Loucy (cell line): ENCODE measurements around the gene LLGL2.

Source experiments
- H2AFZ ChIP-seq: fragments of 200-600 bp; sonication (generic); 2 replicates; pipeline ENCODE4 v1.6.0; 2016; ENCODE audit warnings: antibody characterized with exemption, mild to moderate bottlenecking, low read length, moderate library complexity
- H3F3A ChIP-seq: fragments of 200-600 bp; 2 replicates; pipeline ENCODE4 v1.6.0; 2016; ENCODE audit warnings: antibody characterized with exemption, low read depth, mild to moderate bottlenecking
- H3K27me3 ChIP-seq: fragments of 200-600 bp; sonication (generic); 2 replicates; pipeline ENCODE4 v1.6.1; 2014; ENCODE audit warnings: low read length, mild to moderate bottlenecking; ENCODE audit not compliant: insufficient read depth, poor library complexity, severe bottlenecking
- H3K36me3 ChIP-seq: fragments of 200-600 bp; sonication (generic); 2 replicates; pipeline ENCODE4 v1.6.1; 2016; ENCODE audit warnings: low read length; ENCODE audit not compliant: insufficient read depth
- H3K4me1 ChIP-seq: fragments of 200-600 bp; sonication (generic); 2 replicates; pipeline ENCODE4 v1.5.1; 2014; ENCODE audit warnings: low read length, mild to moderate bottlenecking; ENCODE audit not compliant: insufficient read depth, poor library complexity, severe bottlenecking
- H3K4me2 ChIP-seq: fragments of 200-600 bp; sonication (generic); 2 replicates; pipeline ENCODE4 v1.6.0; 2014; ENCODE audit warnings: antibody characterized with exemption, low read length, low read depth, mild to moderate bottlenecking; ENCODE audit not compliant: poor library complexity, severe bottlenecking
- H3K4me3 ChIP-seq: fragments of 200-600 bp; sonication (generic); 2 replicates; pipeline ENCODE4 v1.5.1; 2014; ENCODE audit warnings: low read length, mild to moderate bottlenecking, mixed read lengths; ENCODE audit not compliant: poor library complexity, severe bottlenecking
- H3K79me2 ChIP-seq: fragments of 200-600 bp; sonication (generic); 2 replicates; pipeline ENCODE4 v1.6.1; 2014; ENCODE audit warnings: low read length; ENCODE audit not compliant: insufficient read depth
- H3K9ac ChIP-seq: fragments of 200-600 bp; sonication (generic); 2 replicates; pipeline ENCODE4 v1.6.0; 2014; ENCODE audit warnings: mild to moderate bottlenecking, low read depth, low read length, moderate library complexity; ENCODE audit not compliant: poor library complexity, severe bottlenecking
- H3K9me2 ChIP-seq: fragments of 200-600 bp; sonication (generic); replicated peaks from 2 replicates; pipeline ENCODE4 v1.6.1; 2016; ENCODE audit warnings: low read depth, low read length, mixed read lengths
- H3K9me3 ChIP-seq: fragments of 200-600 bp; sonication (generic); 2 replicates; pipeline ENCODE4 v1.6.1; 2014; ENCODE audit warnings: mild to moderate bottlenecking, antibody characterized with exemption, low read length, low read depth; ENCODE audit not compliant: insufficient read depth
- H4K20me1 ChIP-seq: fragments of 200-600 bp; sonication (generic); 2 replicates; pipeline ENCODE4 v1.6.0; 2014; ENCODE audit warnings: antibody characterized with exemption, low read length, mild to moderate bottlenecking; ENCODE audit not compliant: insufficient read depth, poor library complexity, severe bottlenecking
- EZH2phosphoT487 ChIP-seq: fragments of 200-600 bp; IDR thresholded peaks from 2 replicates; pipeline ENCODE4 v1.6.1; 2018; ENCODE audit warnings: antibody characterized with exemption, mild to moderate bottlenecking, moderate library complexity, borderline replicate concordance
- TF ChIP-seq, protein P1 (sequence below): fragments of 200-600 bp; sonication (generic); conservative IDR thresholded peaks from 2 replicates; pipeline ENCODE4 v1.5.1; 2014; ENCODE audit warnings: mild to moderate bottlenecking, antibody characterized with exemption, low read length

The LLGL2 gene

DNA sequence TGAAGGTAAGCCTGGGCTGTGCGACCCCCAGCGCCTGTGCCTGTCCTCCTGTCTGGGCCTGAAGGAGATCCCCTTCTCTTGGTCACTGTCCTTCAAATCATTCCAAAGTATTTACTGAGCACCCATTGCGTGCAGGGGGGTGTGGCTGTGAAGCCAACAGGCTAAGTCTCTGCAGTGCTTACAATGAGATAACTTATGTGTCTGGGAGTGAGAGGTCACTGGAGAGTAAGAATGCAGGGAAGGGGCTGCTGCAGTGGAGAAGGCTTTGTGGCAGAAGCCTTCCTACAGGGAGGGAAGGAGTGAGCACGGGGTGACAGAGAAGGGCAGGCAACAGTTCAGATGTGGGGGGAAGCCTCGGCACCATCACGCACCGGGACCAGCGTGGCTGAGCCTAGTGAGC is 96.6 kb downstream of the LLGL2 start:
- Histone ChIP-seq H3F3A (no peaks in the 10 kb centered on the region), H3K9me3 (no peaks in the 10 kb centered on the region), H2AFZ (no peak overlapping the region), H3K79me2 (no peaks in the 10 kb centered on the region), H3K36me3 (no peaks in the 10 kb centered on the region), H3K4me3 (no peak overlapping the region), H3K4me1 (no peaks in the 10 kb centered on the region), H3K9me2 (no peaks in the 10 kb centered on the region), H3K4me2 (no peak overlapping the region), H4K20me1 (no peaks in the 10 kb centered on the region), H3K9ac (no peak overlapping the region), H3K27me3 (no peaks in the 10 kb centered on the region)
- no peak for TF ChIP-seq EZH2phosphoT487
- TF ChIP-seq, protein P1, sequence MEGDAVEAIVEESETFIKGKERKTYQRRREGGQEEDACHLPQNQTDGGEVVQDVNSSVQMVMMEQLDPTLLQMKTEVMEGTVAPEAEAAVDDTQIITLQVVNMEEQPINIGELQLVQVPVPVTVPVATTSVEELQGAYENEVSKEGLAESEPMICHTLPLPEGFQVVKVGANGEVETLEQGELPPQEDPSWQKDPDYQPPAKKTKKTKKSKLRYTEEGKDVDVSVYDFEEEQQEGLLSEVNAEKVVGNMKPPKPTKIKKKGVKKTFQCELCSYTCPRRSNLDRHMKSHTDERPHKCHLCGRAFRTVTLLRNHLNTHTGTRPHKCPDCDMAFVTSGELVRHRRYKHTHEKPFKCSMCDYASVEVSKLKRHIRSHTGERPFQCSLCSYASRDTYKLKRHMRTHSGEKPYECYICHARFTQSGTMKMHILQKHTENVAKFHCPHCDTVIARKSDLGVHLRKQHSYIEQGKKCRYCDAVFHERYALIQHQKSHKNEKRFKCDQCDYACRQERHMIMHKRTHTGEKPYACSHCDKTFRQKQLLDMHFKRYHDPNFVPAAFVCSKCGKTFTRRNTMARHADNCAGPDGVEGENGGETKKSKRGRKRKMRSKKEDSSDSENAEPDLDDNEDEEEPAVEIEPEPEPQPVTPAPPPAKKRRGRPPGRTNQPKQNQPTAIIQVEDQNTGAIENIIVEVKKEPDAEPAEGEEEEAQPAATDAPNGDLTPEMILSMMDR: no peak

DNA sequence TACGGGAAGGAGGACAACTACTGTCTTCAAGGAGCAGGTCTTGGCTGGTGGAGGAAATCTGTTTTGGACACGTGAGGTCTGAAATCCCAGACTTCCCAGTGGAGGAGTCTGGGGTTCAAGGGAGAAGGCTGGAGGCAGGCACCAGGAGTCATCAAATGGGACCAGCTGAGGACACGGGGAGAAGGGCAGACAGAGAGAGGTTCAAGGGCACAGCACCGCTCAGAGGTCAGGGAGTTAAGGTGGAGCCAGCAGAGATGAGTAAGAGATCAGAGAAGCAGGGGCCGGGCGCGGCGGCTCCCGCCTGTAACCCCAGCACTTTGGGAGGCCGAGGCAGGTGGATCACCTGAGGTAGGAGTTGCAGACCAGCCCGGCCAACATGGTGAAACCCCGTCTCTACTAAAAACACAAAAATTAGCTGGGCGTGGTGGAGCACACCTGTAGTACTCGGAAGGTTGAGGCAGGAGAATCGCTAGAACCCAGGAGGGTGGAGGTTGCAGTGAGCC is 97.3 kb downstream of the LLGL2 start:
- Histone ChIP-seq H3K9ac (no peak overlapping the region), H3K9me2 (no peaks in the 10 kb centered on the region), H2AFZ (no peak overlapping the region), H3K9me3 (no peaks in the 10 kb centered on the region), H3K79me2 (no peaks in the 10 kb centered on the region), H3K4me1 (no peaks in the 10 kb centered on the region), H3K36me3 (no peaks in the 10 kb centered on the region), H4K20me1 (no peaks in the 10 kb centered on the region), H3K4me3 (no peak overlapping the region), H3K4me2 (no peak overlapping the region), H3F3A (no peaks in the 10 kb centered on the region), H3K27me3 (no peaks in the 10 kb centered on the region)
- TF ChIP-seq, protein P1: no peak
- no peak for TF ChIP-seq EZH2phosphoT487

DNA sequence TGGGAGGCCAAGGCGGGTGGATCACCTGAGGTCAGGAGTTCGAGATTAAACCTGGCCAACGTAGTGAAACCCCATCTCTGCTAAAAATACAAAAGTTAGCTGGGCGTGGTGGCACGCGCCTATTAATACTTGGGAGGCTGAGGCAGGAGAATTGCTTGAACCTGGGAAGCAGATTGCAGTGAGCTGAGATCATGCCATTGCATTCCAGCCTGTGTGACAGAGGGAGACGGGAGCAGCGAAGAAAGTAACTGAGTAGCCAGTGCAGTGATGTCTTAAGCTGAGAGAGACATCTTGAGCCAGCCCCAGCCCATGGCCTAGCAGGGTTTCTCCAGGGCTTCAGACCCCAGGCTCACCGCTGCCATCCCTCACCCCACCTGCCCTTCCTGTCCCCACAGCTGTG is 97.9 kb downstream of the LLGL2 start:
- no peak overlapping the region for H2AFZ ChIP-seq
- no peaks in the 10 kb centered on the region for H4K20me1 ChIP-seq
- H3K9ac ChIP-seq: no peak overlapping the region
- H3K36me3 ChIP-seq: no peaks in the 10 kb centered on the region
- no peak overlapping the region for H3K4me3 ChIP-seq
- H3K79me2 ChIP-seq: no peaks in the 10 kb centered on the region
- no peaks in the 10 kb centered on the region for H3K4me1 ChIP-seq
- H3K4me2 ChIP-seq: no peak overlapping the region
- TF ChIP-seq, protein P1: no peak
- no peak for TF ChIP-seq EZH2phosphoT487
- no peaks in the 10 kb centered on the region for H3F3A ChIP-seq
- no peaks in the 10 kb centered on the region for H3K9me3 ChIP-seq
- H3K27me3 ChIP-seq: no peaks in the 10 kb centered on the region
- H3K9me2 ChIP-seq: no peaks in the 10 kb centered on the region
